NCI-H460 (cell line): Measurements from ENCODE around the gene NUDC. TPM values are rescaled to one million over a fixed set of nuclear protein-coding genes. Genes with fewer than 3 reads are reported as not detected.
"Not testable (repeated sequence)": the region's sequence is repeated elsewhere in the genome, so short reads cannot be mapped to it uniquely, and the experiment has no call there.

Experiments
- DNase-seq: peaks from one replicate; pipeline ENCODE4 v3.0.0-alpha.2; 2016; ENCODE audit warnings: low read depth; ENCODE audit errors: extremely low read depth
- total RNA-seq: library from RNA; depleted of rRNA; stranded (reverse); fragments of >200 nt; shearing (Covaris generic); gene quantifications from 2 replicates; pipeline ENCODE4 v1.2.3, GENCODE V29; 2014

Gene NUDC
- total RNA-seq, 1 experiment from 2014 or later = 60.1 TPM

DNA sequence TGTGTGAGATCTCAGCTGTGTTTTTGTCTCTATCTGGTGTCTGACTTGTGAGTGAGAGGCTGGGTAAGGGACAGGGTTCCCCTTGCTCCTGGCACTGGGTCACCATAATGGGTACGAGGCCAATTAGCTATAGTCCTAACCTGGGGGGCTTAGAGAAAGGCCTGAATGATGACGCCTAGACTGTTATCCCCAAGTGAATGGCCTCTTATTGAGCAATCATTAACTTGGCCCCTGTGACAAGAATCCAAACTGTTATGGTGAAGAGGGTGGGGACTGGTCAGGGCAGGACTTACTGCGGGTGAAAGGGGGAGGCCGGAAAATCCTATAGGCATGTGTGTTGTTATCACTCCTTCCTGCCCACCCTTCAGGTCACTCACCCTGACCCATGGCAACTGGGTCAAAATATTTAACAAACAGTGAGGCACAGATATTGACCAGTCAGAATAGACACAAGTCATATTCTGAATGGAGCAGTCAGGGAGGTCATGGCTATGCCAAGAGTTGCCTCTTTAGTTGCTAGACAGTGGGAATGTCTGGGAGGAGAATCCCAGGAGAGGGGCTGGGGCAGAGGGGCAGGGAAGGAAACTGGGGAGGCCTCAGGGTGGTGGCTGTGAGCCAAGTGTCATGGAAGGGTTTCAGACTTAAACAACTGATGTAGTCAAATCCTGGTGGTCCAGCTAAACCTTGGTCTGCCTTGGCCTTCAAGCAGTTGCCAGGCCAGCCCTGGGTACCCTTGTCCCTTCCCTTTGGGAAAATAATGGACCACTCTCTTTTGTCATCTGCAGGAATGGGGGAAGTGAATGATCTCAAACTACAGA is 11.0 kb upstream of the NUDC start:
- DNase-seq = no peak

DNA sequence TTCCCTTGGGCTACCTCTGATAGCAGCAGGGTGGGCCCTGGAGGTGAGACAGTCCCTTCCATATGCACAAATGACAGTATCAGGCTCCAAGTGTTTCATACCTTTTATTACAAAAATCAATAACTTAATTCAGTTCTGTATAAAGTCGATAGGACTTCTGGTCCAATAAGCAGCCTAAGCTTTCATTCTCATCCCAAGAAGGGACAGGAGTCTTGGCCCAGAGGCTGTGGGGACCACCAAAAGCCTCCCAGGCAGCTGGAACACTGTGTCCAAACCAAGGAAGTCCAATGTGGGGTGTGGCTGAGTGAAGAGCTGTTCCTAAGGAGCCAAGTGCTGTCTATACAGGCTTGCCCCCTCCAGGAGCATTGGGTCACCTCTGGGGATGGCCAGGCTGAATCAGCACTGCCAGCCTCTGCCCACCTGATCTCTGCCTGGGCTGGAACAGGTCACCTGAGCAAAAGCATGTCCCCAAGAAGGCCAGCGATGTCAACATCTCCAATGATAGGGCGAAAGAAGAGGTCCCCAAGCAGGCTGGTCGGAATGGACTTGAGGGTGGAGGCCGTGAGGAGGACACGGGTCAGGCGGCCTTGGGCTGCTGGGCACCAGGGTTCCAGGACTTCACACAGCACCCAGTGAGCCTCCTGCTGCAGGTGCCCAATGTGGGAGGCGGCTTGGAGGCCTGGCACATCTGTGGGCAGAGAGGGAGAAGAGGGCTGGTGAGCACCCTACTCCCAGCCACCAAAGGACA is 10.0 kb upstream of the NUDC start:
- no peak for DNase-seq

DNA sequence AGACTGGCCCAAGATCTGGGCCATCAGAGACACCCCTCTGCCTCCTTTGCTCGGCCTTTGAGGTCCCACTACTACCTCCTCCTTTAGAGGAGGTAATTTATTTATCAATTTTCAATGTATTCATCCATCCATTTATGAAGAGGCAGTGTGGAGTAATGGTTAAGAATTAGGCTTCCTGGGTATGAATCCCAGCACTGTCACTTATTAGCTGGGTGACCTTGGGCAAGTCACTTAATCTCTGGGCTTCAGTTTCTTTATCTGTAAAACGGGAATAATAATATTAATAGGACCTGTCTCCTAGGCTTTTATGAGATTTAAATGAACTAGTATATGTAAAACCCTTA is 9.4 kb upstream of the NUDC start:
- DNase-seq = no peak

DNA sequence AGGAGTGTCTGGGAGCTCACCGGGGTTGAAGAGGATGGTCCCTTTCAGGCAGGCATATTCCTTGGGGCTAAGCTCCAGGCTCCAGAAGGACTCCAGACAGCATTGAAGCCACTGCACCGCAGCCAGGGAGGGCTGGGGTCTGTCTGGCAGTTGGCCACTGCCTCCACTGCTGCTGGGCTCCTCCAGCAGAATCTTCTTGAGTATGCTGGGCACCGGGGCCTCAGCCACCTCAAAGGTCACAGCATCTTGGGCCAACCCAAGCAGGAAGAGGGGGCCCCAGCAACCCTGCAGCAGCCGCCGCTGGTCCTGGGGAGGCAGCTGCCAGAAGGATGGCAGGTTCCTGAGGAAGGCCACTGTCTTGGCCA is 8.2 kb upstream of the NUDC start:
- no peak for DNase-seq

- DNase-seq = no peak
These were observed 7.6 kb upstream of the NUDC start, which contains the start of gene NR0B2 for GRCh38 chr1:26913754-26914619. Gene NR0B2 (minus strand): TSS chr1:26913975. CDS start chr1:26913940, 35 bp downstream.

GRCh38 chr1:26915204-26915842 is 6.2 kb upstream of the NUDC start:
- DNase-seq = no peak

GRCh38 chr1:26921126-26921539 is 410 bp upstream of the NUDC start:
- DNase-seq = no peak

DNA sequence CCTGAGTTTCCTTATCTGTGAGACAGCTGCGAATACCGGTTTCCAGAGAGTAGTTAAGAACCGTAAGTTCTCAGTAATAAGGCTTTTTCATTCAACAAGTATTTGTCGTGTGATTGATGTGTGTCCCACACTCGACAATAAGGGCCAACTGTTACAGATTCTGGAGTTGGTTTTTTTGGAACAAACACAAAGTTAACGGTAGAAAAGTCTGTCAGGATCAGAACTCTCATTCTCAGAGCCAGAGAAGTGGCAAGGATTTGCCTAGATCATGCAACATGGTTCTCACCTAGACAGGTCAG is 837 bp downstream of the NUDC start:
- DNase-seq = no peak

DNA sequence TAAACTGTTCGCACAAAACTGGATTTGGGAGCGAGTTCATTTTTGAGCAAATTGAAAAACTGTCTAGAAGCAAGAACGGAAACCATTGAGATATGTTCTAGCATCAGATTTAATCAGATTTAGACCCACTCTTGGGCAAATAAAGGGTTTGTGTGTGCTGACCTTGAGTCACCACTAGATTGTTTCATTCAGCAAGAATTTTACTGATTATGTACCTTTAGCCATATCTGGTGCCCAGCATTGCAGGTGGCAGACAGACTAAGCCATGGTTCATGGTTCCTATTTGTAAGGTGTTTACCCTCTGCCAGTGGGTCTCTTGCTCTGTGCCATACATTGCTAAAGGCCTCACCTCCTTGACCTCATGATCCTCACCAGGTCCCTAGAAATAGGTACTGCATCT is 1.4 kb downstream of the NUDC start:
- no peak for DNase-seq

DNA sequence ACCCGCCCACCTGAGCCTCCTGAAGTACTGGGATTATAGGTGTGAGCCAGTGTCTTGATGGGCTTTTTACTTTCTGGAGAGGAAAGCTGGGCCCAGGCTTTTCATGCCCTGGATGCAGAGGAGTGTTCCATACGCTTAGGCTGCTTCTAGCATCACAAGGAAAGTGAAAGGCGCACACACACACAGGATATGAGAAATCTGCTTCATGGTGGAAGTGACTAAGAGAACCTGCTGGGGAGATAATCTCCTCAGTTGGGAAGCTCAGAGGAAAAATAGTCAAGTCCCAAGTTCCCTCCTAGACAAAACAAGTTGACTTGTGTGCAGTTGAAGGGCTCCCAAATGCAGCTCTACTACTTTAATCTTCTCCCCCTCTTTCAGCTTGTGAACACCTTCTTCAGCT is 2.2 kb downstream of the NUDC start:
- no peak for DNase-seq

- DNase-seq = no peak
These were observed 11.0 kb downstream of the NUDC start for GRCh38 chr1:26932531-26932930.

DNA sequence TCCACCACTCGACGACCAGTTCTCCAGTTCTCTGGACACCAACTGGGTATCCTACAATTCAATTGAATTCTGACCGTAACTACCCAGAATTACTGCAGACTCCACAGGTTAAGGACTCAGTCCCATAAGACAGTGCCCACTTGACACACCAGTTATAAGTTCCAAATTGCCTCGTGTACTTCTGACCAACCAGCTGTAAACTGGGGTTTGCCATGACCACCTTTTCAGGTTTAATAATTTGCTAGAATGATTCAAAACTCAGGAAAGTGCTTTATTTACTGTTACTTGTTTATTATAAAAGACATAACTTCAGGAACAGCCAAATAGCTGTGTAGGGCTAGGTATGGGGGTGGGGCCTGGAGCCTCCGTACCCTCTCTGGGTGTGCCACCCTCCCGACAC is 15.3 kb downstream of the NUDC start:
- no peak for DNase-seq

- no peak for DNase-seq
These were observed 16.6 kb downstream of the NUDC start for GRCh38 chr1:26938004-26938658.

- DNase-seq = no peak
These were observed 17.1 kb downstream of the NUDC start for GRCh38 chr1:26938659-26939025.

GRCh38 chr1:26941311-26941710 is 19.8 kb downstream of the NUDC start:
- DNase-seq = no peak

DNA sequence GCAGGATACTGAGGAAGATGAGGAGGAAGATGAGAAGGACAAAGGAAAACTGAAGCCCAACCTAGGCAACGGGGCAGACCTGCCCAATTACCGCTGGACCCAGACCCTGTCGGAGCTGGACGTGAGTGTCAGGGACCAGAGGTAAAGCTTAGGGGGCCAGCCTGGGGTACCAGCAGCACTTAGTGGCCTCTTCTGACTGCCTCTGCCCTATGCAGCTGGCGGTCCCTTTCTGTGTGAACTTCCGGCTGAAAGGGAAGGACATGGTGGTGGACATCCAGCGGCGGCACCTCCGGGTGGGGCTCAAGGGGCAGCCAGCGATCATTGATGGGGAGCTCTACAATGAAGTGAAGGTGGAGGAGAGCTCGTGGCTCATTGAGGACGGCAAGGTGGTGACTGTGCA is 21.1 kb downstream of the NUDC start:
- no peak for DNase-seq

DNA sequence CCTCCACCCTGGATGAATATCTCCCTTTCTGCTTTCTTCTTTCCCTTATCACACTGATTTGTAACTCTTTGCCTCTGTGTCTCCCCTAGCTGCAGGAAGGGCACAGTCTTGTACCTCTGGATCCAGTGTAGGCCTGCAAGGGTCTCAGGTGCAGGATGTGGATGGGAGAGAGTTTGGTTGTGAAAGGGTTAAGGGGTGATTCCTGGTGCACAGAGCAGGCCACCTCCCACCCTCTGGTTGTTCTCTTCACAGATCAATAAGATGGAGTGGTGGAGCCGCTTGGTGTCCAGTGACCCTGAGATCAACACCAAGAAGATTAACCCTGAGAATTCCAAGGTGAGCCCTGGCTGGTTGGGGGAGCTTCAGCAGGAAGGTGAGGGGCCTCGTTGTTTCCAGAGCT is 23.6 kb downstream of the NUDC start:
- DNase-seq = no peak

GRCh38 chr1:26945728-26946127 is 24.2 kb downstream of the NUDC start:
- DNase-seq = no peak

- DNase-seq = no peak
These were observed 24.7 kb downstream of the NUDC start for GRCh38 chr1:26946270-26946669.

DNA sequence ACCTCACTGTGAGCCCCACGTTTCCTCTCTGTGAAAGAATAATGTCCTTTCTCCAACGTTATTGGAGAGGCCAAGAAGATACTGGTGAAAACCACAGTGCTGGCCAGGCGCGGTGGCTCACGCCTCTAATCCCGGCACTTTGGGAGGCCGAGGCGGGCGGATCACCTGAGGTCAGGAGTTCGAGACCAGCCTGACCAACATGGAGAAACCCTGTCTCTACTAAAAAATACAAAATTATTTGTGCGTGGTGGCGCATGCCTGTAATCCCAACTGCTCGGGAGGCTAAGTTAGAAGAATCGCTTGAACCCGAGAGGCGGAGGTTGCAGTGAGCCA is 27.1 kb downstream of the NUDC start:
- not testable (repeated sequence) for DNase-seq
